ENCODE measurements around the gene PER3.

GRCh38 chr1:7805460-7805859 is 21.4 kb downstream of the PER3 start:
- TF ChIP-seq SPI1 (IDR thresholded peaks at IDR 0.05; ENCODE audit: low read depth, low read length) (no peak), POLR2AphosphoS5 (IDR thresholded peaks at IDR 0.05; ENCODE audit: low read depth, low read length) (no peak), TAF1 (IDR thresholded peaks at IDR 0.05; ENCODE audit: low read depth, low read length) (no peak), POU2F2 (IDR thresholded peaks at IDR 0.05; ENCODE audit: low read depth, low read length) (no peak), POLR2A (IDR thresholded peaks at IDR 0.05; ENCODE audit: low read depth, low read length) (no peak), PAX5 (IDR thresholded peaks at IDR 0.05; ENCODE audit: insufficient read depth, low read length, severe bottlenecking) (no peak)

All from GM12891 (cell line).